ENCODE data around the gene TSSK3. TPM values are rescaled to one million over a fixed set of nuclear protein-coding genes. Genes with fewer than 3 reads are reported as not detected.

The TSSK3 gene
- 1.6 and 2.1 TPM in 2 replicates for total RNA-seq (2021)
- long read RNA-seq, partial matches to known transcripts = 0 of 9 reads
- long read RNA-seq, other reads (novel, unspliced or antisense) = 9 of 9 reads

- no peak within 1 kb of the TSS for H4K5ac ChIP-seq (ENCODE audit: insufficient read length, low read depth, low read length)
- peak within 1 kb of the TSS; percentile 30 for H3K4me2 ChIP-seq (ENCODE audit: insufficient read depth, insufficient read length, low read length)
- H2BK120ac ChIP-seq (ENCODE audit: low read depth, low read length, poor library complexity, severe bottlenecking) = no peak within 1 kb of the TSS
- H3K23ac ChIP-seq (ENCODE audit: insufficient read length, low read depth, low read length) = no peak within 1 kb of the TSS
- peak within 1 kb of the TSS; percentile 8 for H3K14ac ChIP-seq (ENCODE audit: insufficient read depth, low read length)
- no peak within 1 kb of the TSS for H2AFZ ChIP-seq (ENCODE audit: low read length)
- WGBS (ENCODE audit: extremely low coverage, insufficient read length, low lambda C conversion rate) = no CpG with 5 or more reads among the region's 17 CpGs
- H3K9me3 Mint-ChIP-seq = no peaks in the 10 kb centered on the region
- DNase-seq = peak; percentile 61
- no peak within 1 kb of the TSS for H2BK5ac ChIP-seq (ENCODE audit: insufficient read length, low read length)
- no peak within 1 kb of the TSS for H3K27ac ChIP-seq (ENCODE audit: insufficient read length, low read depth, low read length)
- H4K91ac ChIP-seq (ENCODE audit: insufficient read length, low read depth, low read length) = no peak within 1 kb of the TSS
- peak within 1 kb of the TSS; percentile 45 to 60 for H3K4me3 Mint-ChIP-seq
- no peaks in the 10 kb centered on the region for H4K20me1 ChIP-seq (ENCODE audit: control insufficient read depth, insufficient read depth, insufficient read length)
- no peak within 1 kb of the TSS for H3T11ph ChIP-seq (ENCODE audit: low read length)
- H3K27ac Mint-ChIP-seq = no peak within 1 kb of the TSS; a peak in 1 of 7 replicates
- H3K18ac ChIP-seq (ENCODE audit: insufficient read length, low read depth, low read length) = peak within 1 kb of the TSS; percentile 66
- H2BK20ac ChIP-seq (ENCODE audit: low read depth, low read length, poor library complexity, severe bottlenecking) = no peak within 1 kb of the TSS
- H3K9ac ChIP-seq (ENCODE audit: extremely low read depth, insufficient read length, low read length) = no peak within 1 kb of the TSS
- peaks cover 8 to 12% of the 10 kb centered on the region in 2 experiments for H3K4me1 Mint-ChIP-seq
- H3K56ac ChIP-seq (ENCODE audit: insufficient read length, low read depth, low read length) = no peak within 1 kb of the TSS
- no peak within 1 kb of the TSS for H3K4ac ChIP-seq (ENCODE audit: low read depth, low read length)
- no peak within 1 kb of the TSS for H2AK5ac ChIP-seq (ENCODE audit: insufficient read length, low read length)
- H3K79me1 ChIP-seq (ENCODE audit: insufficient read depth, low read depth, low read length, poor library complexity, severe bottlenecking) = no peaks in the 10 kb centered on the region
- peaks cover 12% of the 10 kb centered on the region for H3K23me2 ChIP-seq (ENCODE audit: insufficient read length, low read depth, low read length, poor library complexity, severe bottlenecking)
- no peak within 1 kb of the TSS for H2BK15ac ChIP-seq (ENCODE audit: low read depth, low read length)
- peaks cover 10 to 55% (median 45%) of the 10 kb centered on the region in 3 experiments for H3K36me3 Mint-ChIP-seq (ENCODE audit: insufficient read depth in 1 of 3, low read depth in 3 of 3)
- peaks cover 24% of the 10 kb centered on the region for H3K27me3 Mint-ChIP-seq (ENCODE audit: low read depth)
- TF ChIP-seq, protein P1, sequence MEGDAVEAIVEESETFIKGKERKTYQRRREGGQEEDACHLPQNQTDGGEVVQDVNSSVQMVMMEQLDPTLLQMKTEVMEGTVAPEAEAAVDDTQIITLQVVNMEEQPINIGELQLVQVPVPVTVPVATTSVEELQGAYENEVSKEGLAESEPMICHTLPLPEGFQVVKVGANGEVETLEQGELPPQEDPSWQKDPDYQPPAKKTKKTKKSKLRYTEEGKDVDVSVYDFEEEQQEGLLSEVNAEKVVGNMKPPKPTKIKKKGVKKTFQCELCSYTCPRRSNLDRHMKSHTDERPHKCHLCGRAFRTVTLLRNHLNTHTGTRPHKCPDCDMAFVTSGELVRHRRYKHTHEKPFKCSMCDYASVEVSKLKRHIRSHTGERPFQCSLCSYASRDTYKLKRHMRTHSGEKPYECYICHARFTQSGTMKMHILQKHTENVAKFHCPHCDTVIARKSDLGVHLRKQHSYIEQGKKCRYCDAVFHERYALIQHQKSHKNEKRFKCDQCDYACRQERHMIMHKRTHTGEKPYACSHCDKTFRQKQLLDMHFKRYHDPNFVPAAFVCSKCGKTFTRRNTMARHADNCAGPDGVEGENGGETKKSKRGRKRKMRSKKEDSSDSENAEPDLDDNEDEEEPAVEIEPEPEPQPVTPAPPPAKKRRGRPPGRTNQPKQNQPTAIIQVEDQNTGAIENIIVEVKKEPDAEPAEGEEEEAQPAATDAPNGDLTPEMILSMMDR (conservative IDR thresholded peaks at IDR 0.05) = no peak
- H2BK12ac ChIP-seq (ENCODE audit: insufficient read length, low read depth, low read length) = no peak within 1 kb of the TSS
- H3K27me3 ChIP-seq (ENCODE audit: insufficient read depth, low read length) = no peaks in the 10 kb centered on the region; the same call in 1 of the 2 replicates
- H3K9me3 ChIP-seq (ENCODE audit: control insufficient read depth, low read depth, low read length) = no peaks in the 10 kb centered on the region
- H4K8ac ChIP-seq (replicated peaks; ENCODE audit: insufficient read length, low read depth, low read length) = no peak within 1 kb of the TSS
- no peaks in the 10 kb centered on the region for H3K4me1 ChIP-seq (ENCODE audit: insufficient read depth, low read length)
- no peaks in the 10 kb centered on the region for H3K79me2 ChIP-seq (ENCODE audit: insufficient read depth, low read length)
These were observed at the start of gene TSSK3, which contains the start of gene FAM229A for GRCh38 chr1:32362474-32363313. Gene TSSK3, plus strand, starts transcription at chr1:32362539. Its CDS starts 163 bp downstream, at chr1:32362702. Gene FAM229A, minus strand, starts transcription at chr1:32362485. Its CDS starts 394 bp downstream, at chr1:32362091.

Measured in H9 (cell line).